ENCODE results near the gene RPN1. TPM values are rescaled to one million over a fixed set of nuclear protein-coding genes. Genes with fewer than 3 reads are reported as not detected.

RPN1 gene
- total and polyA plus RNA-seq, 2 of the 13 experiments (the other 11 are each of a cell fraction or from before 2014, with no cell fraction given), result 290 to 342 TPM

GRCh38 chr3:128606094-128606493 lies 44.5 kb downstream of the RPN1 start:
- 93% methylated on average over 7 of the region's 7 CpGs for WGBS (ENCODE audit: low lambda C conversion rate)
- no peak for ATAC-seq
- ChIA-PET POLR2A (no interaction called here), CTCF (ENCODE audit: low intra/inter-chr PET ratio, low total read pairs) (interaction anchor here (0.8 to 1.8 kb wide), 2 partner anchors 15 to 33 kb away, joined by 5 to 10 read pairs; no protein-coding TSS in a partner anchor)
- in situ Hi-C loops (cut with HindIII; ENCODE audit: extremely low pct_ligation_motif_present, low pct_unique_long_range_greater_than_20kb), result no loop called here
- peak overlapping the region; percentile 93 for H3K27ac ChIP-seq (ENCODE audit: extremely low read length, insufficient read depth, low read length)
- no peaks in the 10 kb centered on the region for H3K36me3 ChIP-seq (replicated peaks in 1 of 2; ENCODE audit: control insufficient read depth in 1 of 2, insufficient read depth in 2 of 2, low read length in 2 of 2)
- H3K4me2 ChIP-seq (ENCODE audit: low read depth, low read length), result no peak overlapping the region
- H4K20me1 ChIP-seq (ENCODE audit: insufficient read depth, low read length), result no peaks in the 10 kb centered on the region
- no peak overlapping the region for H3K4me3 ChIP-seq (replicated peaks in 1 of 3; ENCODE audit: insufficient read depth in 1 of 3, low read depth in 2 of 3, low read length in 3 of 3)
- DNase-seq (ENCODE audit: low spot score), result no peak
- peaks cover 37% of the 10 kb centered on the region for H3K4me1 ChIP-seq (ENCODE audit: insufficient read depth, low read length)
- no TSS peak for BruUV-seq (replicated peaks)
- H3K9me3 ChIP-seq (ENCODE audit: low read length), result no peaks in the 10 kb centered on the region
- H3K79me2 ChIP-seq (ENCODE audit: insufficient read depth, low read length), result no peaks in the 10 kb centered on the region
- intact Hi-C loops (cut with micrococcal nuclease; ENCODE audit: unreplicated experiment), result no loop called here
- no peaks in the 10 kb centered on the region for H3K27me3 ChIP-seq (ENCODE audit: control insufficient read depth in 1 of 2, insufficient read depth in 2 of 2, low read length in 2 of 2)
- no peak overlapping the region; the same call in 1 of the 2 replicates for H3K9ac ChIP-seq (ENCODE audit: insufficient read depth, low read depth, low read length)
- no peak overlapping the region for H2AFZ ChIP-seq (ENCODE audit: low read length)
- FAIRE-seq, result no peak
- TF ChIP-seq BCL6 (CRISPR knock-in tag; IDR thresholded peaks at IDR 0.05) (no peak), SMAD1 (CRISPR knock-in tag; IDR thresholded peaks at IDR 0.05; ENCODE audit: borderline replicate concordance, low read depth) (no peak), PPARG (CRISPR knock-in tag; conservative IDR thresholded peaks at IDR 0.05) (no peak), SP5 (CRISPR knock-in tag; IDR thresholded peaks at IDR 0.05; ENCODE audit: borderline replicate concordance, low read depth) (no peak), NCOA5 (CRISPR knock-in tag; IDR thresholded peaks at IDR 0.05) (no peak), ZNF761 (CRISPR knock-in tag; conservative IDR thresholded peaks at IDR 0.05) (no peak), MTF1 (CRISPR knock-in tag; IDR thresholded peaks at IDR 0.05) (no peak), RFXAP (CRISPR knock-in tag; IDR thresholded peaks at IDR 0.05; ENCODE audit: borderline replicate concordance) (no peak), ZFY (CRISPR knock-in tag; IDR thresholded peaks at IDR 0.05) (no peak), ATF1 (CRISPR knock-in tag; IDR thresholded peaks at IDR 0.05) (no peak), DBP (CRISPR knock-in tag; IDR thresholded peaks at IDR 0.05; ENCODE audit: not compliant biosample characterization) (no peak), RNF219 (CRISPR knock-in tag; IDR thresholded peaks at IDR 0.05) (no peak), DR1 (CRISPR knock-in tag; IDR thresholded peaks at IDR 0.05) (no peak), ZBTB46 (CRISPR knock-in tag; IDR thresholded peaks at IDR 0.05; ENCODE audit: borderline replicate concordance) (no peak)

Measured in HepG2 (cell line).